GM12878 (cell line): Measurements from ENCODE around the gene BAG5. TPM values are rescaled to one million over a fixed set of nuclear protein-coding genes. Genes with fewer than 3 reads are reported as not detected.

Source experiments
- ATAC-seq: fragments of 200-7000 bp; cut with Tn5 transposase; 3 replicates; pipeline ENCODE4 v1.9.1; 2020; ENCODE audit warnings: mild to moderate bottlenecking, moderate library complexity
- BruUV-seq: library from RNA; stranded (reverse); fragments of 400-500 nt; replicated peaks from 2 replicates; lab custom pipeline; 2021; lab: Mats Ljungman, UMichigan
- CTCF ChIA-PET: fragments of 300-600 bp; sonication (Branson Sonifier 250); formaldehyde crosslinking; extraction: SDS; loops from one replicate; lab custom pipeline; 2021; ENCODE audit warnings: inconsistent platforms; lab: Yijun Ruan, JAX
- POLR2A ChIA-PET: fragments of 350-600 bp; formaldehyde crosslinking; extraction: SDS; loops from one replicate; lab custom pipeline; 2021; ENCODE audit warnings: inconsistent platforms; lab: Charles Lee
- RAD21 ChIA-PET: fragments of 300-600 bp; sonication (Branson Sonifier 250); formaldehyde crosslinking; loops from one replicate; lab custom pipeline; 2023; ENCODE audit warnings: antibody characterized with exemption; ENCODE audit not compliant: unreplicated experiment; lab: Charles Lee
- SMC1A ChIA-PET: fragments of 300-600 bp; sonication (Branson Sonifier 250); formaldehyde crosslinking; loops from one replicate; lab custom pipeline; 2023; ENCODE audit not compliant: unreplicated experiment, uncharacterized antibody; lab: Charles Lee
- DNase-seq: peaks from one replicate; pipeline ENCODE4 v3.0.0-alpha.2; 2011; ENCODE audit warnings: low read depth, low spot score
- FAIRE-seq: peaks from 3 replicates; lab custom pipeline; 2011; peaks lifted over from hg19 to GRCh38; lab: Jason Lieb, UNC
- H2AFZ ChIP-seq: 2 replicates; pipeline ENCODE4 v1.6.0; 2011; ENCODE audit warnings: low read depth, low read length, control low read depth; ENCODE audit not compliant: control insufficient read depth
- H3K27ac ChIP-seq: 2 replicates; pipeline ENCODE4 v1.5.1; 2011; ENCODE audit warnings: control low read depth; ENCODE audit not compliant: control insufficient read depth, insufficient read depth
- H3K27me3 ChIP-seq, 2 experiments: replicated peaks in 1 of 2; 2 replicates each; pipeline versions ENCODE4 v1.6.0 to v1.6.1; 2011; ENCODE audit warnings: low read length in 1 of 2; ENCODE audit not compliant: control insufficient read depth in 2 of 2, insufficient read depth in 2 of 2
- H3K36me3 ChIP-seq, 2 experiments: 2 replicates each; pipeline ENCODE4 v1.5.1; 2011; ENCODE audit warnings: low read length in 1 of 2; ENCODE audit not compliant: control insufficient read depth in 2 of 2, insufficient read depth in 2 of 2
- H3K4me1 ChIP-seq: 2 replicates; pipeline ENCODE4 v1.6.1; 2011; ENCODE audit warnings: mild to moderate bottlenecking, low read length, moderate library complexity, mixed read lengths; ENCODE audit not compliant: control insufficient read depth, insufficient read depth
- H3K4me2 ChIP-seq: 2 replicates; pipeline ENCODE4 v1.6.0; 2011; ENCODE audit warnings: control low read depth; ENCODE audit not compliant: control insufficient read depth, insufficient read depth
- H3K4me3 ChIP-seq: fragments of 200-600 bp; sonication (generic); 2 replicates; pipeline ENCODE4 v1.5.1; 2016
- H3K79me2 ChIP-seq: 2 replicates; pipeline ENCODE4 v1.6.0; 2011; ENCODE audit warnings: low read length; ENCODE audit not compliant: control insufficient read depth, insufficient read depth
- H3K9ac ChIP-seq: 2 replicates; pipeline ENCODE4 v1.8.0; 2011; ENCODE audit warnings: low read length, control low read depth, mixed read lengths; ENCODE audit not compliant: control insufficient read depth, insufficient read depth
- H3K9me3 ChIP-seq: replicated peaks from 3 replicates; pipeline ENCODE4 v1.5.1; 2011; ENCODE audit warnings: mild to moderate bottlenecking, low read length; ENCODE audit not compliant: control insufficient read depth, insufficient read depth
- H4K20me1 ChIP-seq: 2 replicates; pipeline ENCODE4 v1.6.0; 2011; ENCODE audit not compliant: control insufficient read depth, insufficient read depth
- HCFC1 ChIP-seq: fragments of 150-350 bp; IDR thresholded peaks from 2 replicates; pipeline ENCODE4 v1.6.1; 2014; ENCODE audit warnings: low read length
- POU2F2 ChIP-seq: IDR thresholded peaks from 3 replicates; pipeline ENCODE4 v1.6.1; 2011; ENCODE audit warnings: low read depth, mild to moderate bottlenecking, low read length, borderline replicate concordance
- TAF1 ChIP-seq: IDR thresholded peaks from 2 replicates; pipeline ENCODE4 v1.6.1; 2011; ENCODE audit warnings: mild to moderate bottlenecking, low read depth, low read length, borderline replicate concordance
- ZZZ3 ChIP-seq: IDR thresholded peaks from 2 replicates; pipeline ENCODE4 v1.6.1; 2011; ENCODE audit warnings: low read depth; ENCODE audit not compliant: control insufficient read depth, insufficient read length
- WGBS: methylation state at CpG from one replicate; pipeline ENCODE4 v1.1.6; 2016; ENCODE audit warnings: low lambda C conversion rate; ENCODE audit not compliant: insufficient replicate concordance, insufficient coverage; ENCODE audit errors: missing lambda C conversion rate; 5-methylcytosine and 5-hydroxymethylcytosine counted together
- in situ Hi-C: fragments of 300-500 bp; cut with MboI; formaldehyde crosslinking; loops from 9 replicates; pipeline ENCODE4 v1.14.3; 2018; ENCODE audit warnings: mixed read lengths
- intact Hi-C: fragments of 100-400 bp; cut with micrococcal nuclease; formaldehyde crosslinking; loops from one replicate; pipeline ENCODE4 v1.14.2; 2022; ENCODE audit not compliant: unreplicated experiment
- polyA plus RNA-seq, 11 experiments: library from polyadenylated mRNA; depleted of rRNA in 4 of 11; unstranded in 6 of 11; stranded (reverse) in 5 of 11; fragments of >200 nt; fragmentation: Nextera tagmentation in 4 of 11; fragmentation: Illumina TruSeq in 1 of 11; extraction: Ambion mirVana in 4 of 11; extraction: Trizol in 1 of 11; gene quantifications; 1 replicate in 1 of 11; 2 replicates in 10 of 11; pipeline versions ENCODE4 v1.2.1 to v1.2.3, GENCODE V29; 2011 to 2016; ENCODE audit warnings: inconsistent platforms in 2 of 11, missing spikeins in 2 of 11, low read depth in 1 of 11
- total RNA-seq, 4 experiments: library from RNA; depleted of rRNA in 3 of 4; stranded (reverse); fragments of >200 nt in 3 of 4; fragmentation: Illumina TruSeq in 1 of 4; extraction: Trizol in 1 of 4; gene quantifications; 2 replicates each; pipeline versions ENCODE4 v1.2.1 to v1.2.3, GENCODE V29; 2013 to 2021
- TF ChIP-seq, protein P1 (sequence below): IDR thresholded peaks from 2 replicates; pipeline ENCODE4 v1.6.1; 2012; ENCODE audit warnings: mild to moderate bottlenecking, low read depth, low read length
- TF ChIP-seq, protein P2 (sequence below): IDR thresholded peaks from 2 replicates; pipeline ENCODE4 v1.6.1; 2011; ENCODE audit warnings: low read depth, low read length, improper control_type of control experiment, borderline replicate concordance

Gene BAG5
- total and polyA plus RNA-seq, 10 of the 15 experiments (the other 5 are each of a cell fraction or from before 2014, with no cell fraction given), result 9.9 to 30.5 (median 20.1) TPM

DNA sequence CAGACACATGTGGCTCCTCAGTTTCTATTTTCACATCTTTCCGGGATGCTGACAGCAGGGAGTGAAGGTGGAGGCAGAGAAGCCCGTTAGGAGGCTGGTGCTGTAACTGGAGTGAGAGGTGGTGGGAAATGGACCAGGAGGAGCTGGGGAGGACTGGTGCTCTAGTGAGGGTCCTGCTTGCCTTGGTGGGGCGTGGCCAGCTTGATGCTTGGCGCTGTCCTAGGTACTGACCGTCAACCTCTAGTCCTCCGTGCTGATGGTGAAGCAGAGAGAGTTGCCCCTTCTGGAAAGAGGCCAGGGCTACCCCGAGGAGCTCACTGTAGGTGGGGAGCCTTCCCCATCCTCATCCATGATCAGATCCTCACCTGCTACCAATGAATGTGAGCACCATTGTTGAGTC lies 32.1 kb downstream of the BAG5 start (continued):
- TF ChIP-seq TAF1, result no peak
- no peak for TF ChIP-seq HCFC1
- no peak for TF ChIP-seq POU2F2
- no peak for TF ChIP-seq ZZZ3

DNA sequence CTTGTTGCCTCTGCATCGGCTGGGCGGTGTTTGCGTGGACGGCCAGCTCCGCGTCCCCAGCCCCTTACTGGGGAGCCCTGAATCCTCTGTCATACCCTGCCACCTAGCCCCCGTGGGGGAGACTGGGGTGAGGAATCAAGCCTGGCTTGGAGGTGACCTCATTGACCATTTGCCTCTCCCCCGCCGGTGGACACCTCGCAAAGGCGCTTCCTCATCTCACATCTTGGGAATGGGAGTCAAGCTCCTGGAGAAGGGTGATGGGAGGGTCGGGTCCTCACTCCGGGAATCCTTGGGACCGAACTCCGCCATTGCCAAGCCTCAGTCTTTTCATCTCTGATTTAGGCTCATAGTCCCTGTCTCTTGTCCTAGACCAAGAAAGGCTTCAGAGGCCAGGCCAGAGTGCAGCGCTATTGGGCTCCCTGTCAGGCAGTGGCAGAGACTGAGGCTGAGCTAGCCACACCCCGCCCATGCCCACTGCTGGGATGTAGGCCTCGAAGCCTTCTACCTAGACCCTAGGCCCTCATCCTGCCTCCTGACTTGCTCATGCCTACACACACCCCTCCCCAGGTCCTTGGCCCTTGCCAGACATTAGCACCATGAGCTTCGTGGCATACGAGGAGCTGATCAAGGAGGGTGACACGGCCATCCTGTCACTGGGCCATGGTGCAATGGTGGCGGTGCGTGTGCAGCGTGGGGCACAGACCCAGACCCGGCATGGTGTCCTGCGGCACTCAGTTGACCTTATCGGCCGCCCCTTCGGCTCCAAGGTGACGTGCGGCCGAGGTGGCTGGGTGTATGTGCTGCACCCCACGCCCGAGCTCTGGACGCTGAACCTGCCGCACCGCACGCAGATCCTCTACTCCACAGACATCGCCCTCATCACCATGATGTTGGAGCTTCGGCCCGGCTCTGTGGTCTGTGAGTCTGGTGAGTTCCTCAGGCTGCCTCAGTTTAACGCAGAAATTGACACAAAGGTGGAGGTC lies 32.8 kb downstream of the BAG5 start:
- TF ChIP-seq, protein P1, sequence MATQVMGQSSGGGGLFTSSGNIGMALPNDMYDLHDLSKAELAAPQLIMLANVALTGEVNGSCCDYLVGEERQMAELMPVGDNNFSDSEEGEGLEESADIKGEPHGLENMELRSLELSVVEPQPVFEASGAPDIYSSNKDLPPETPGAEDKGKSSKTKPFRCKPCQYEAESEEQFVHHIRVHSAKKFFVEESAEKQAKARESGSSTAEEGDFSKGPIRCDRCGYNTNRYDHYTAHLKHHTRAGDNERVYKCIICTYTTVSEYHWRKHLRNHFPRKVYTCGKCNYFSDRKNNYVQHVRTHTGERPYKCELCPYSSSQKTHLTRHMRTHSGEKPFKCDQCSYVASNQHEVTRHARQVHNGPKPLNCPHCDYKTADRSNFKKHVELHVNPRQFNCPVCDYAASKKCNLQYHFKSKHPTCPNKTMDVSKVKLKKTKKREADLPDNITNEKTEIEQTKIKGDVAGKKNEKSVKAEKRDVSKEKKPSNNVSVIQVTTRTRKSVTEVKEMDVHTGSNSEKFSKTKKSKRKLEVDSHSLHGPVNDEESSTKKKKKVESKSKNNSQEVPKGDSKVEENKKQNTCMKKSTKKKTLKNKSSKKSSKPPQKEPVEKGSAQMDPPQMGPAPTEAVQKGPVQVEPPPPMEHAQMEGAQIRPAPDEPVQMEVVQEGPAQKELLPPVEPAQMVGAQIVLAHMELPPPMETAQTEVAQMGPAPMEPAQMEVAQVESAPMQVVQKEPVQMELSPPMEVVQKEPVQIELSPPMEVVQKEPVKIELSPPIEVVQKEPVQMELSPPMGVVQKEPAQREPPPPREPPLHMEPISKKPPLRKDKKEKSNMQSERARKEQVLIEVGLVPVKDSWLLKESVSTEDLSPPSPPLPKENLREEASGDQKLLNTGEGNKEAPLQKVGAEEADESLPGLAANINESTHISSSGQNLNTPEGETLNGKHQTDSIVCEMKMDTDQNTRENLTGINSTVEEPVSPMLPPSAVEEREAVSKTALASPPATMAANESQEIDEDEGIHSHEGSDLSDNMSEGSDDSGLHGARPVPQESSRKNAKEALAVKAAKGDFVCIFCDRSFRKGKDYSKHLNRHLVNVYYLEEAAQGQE, result no peak
- TF ChIP-seq, protein P2, sequence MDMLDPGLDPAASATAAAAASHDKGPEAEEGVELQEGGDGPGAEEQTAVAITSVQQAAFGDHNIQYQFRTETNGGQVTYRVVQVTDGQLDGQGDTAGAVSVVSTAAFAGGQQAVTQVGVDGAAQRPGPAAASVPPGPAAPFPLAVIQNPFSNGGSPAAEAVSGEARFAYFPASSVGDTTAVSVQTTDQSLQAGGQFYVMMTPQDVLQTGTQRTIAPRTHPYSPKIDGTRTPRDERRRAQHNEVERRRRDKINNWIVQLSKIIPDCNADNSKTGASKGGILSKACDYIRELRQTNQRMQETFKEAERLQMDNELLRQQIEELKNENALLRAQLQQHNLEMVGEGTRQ, result 0 out of 2 replicates have a peak, but pooled peaks have one; percentile 0
- TF ChIP-seq, all 136 proteins: peak for 1
- Histone ChIP-seq H3K27me3 (no peaks in the 10 kb centered on the region), H3K4me2 (peak overlapping the region; percentile 85), H3K9me3 (no peaks in the 10 kb centered on the region), H3K27ac (peak overlapping the region; percentile 65), H3K9ac (peak overlapping the region; percentile 90), H2AFZ (peak overlapping the region; percentile 54), H3K36me3 (peaks cover 0 to 6% of the 10 kb centered on the region in 2 experiments; a peak in 2 of 4 replicates), H3K4me3 (peak overlapping the region; percentile 91), H3K4me1 (peaks cover 25% of the 10 kb centered on the region), H4K20me1 (no peaks in the 10 kb centered on the region), H3K79me2 (peaks cover 30% of the 10 kb centered on the region)
- ChIA-PET RAD21 (interaction anchor here (1.4 to 2.4 kb wide), 3 partner anchors 9 to 32 kb away, joined by 5 to 14 read pairs (median 5); partner anchors contain the start of gene BAG5), POLR2A (interaction anchor here (1.5 kb wide), 2 partner anchors 23 to 196 kb away, joined by 3 to 4 read pairs; partner anchors contain the start of gene EIF5), SMC1A (interaction anchor here (1.1 to 2.6 kb wide), 4 partner anchors 12 to 35 kb away, joined by 3 to 11 read pairs (median 4); no protein-coding TSS in a partner anchor), CTCF (interaction anchor here (1.3 to 5.3 kb wide), 2 partner anchors 11 to 17 kb away, joined by 3 to 39 read pairs; no protein-coding TSS in a partner anchor)
- intact Hi-C loops (no loop called here), in situ Hi-C loops (no loop called here)
- BruUV-seq, result TSS peak; percentile 79
- ATAC-seq, result no peak
- 43% methylated on average over 40 of the region's 42 CpGs for WGBS
- FAIRE-seq, result no peak
- no peak for DNase-seq
